GM19372 (cell line): ENCODE measurements around the gene PIGB.
A peak's percentile ranks its signal among the peaks of the same experiment; 100 is the strongest.
"Not testable (repeated sequence)": the region's sequence is repeated elsewhere in the genome, so short reads cannot be mapped to it uniquely, and the experiment has no call there.

Source experiments
- ATAC-seq: cut with Tn5 transposase; IDR thresholded peaks from one replicate; pipeline ENCODE4 v1.9.1; 2021; ENCODE audit warnings: mild to moderate bottlenecking, low read depth, moderate library complexity; ENCODE audit not compliant: unreplicated experiment

Gene PIGB

DNA sequence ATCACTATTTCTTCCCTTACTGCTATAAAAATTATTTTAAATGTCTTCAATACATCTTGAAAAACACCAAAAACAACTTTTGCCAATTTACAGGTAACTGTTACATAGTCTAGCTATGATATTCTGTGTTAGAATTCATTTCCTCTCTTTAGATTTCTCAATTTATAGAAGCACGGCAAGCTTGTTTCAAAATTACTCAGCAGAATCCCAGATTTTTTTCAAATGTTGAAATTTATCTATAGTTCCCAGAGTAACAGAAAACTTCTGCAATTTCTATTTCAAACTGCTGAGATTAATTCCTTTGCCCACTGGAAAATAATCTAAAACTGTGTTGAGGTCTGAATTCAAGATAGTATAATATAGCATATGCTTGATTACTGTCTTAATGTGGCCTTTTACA lies 48.0 kb downstream of the PIGB start:
- no peak for ATAC-seq

DNA sequence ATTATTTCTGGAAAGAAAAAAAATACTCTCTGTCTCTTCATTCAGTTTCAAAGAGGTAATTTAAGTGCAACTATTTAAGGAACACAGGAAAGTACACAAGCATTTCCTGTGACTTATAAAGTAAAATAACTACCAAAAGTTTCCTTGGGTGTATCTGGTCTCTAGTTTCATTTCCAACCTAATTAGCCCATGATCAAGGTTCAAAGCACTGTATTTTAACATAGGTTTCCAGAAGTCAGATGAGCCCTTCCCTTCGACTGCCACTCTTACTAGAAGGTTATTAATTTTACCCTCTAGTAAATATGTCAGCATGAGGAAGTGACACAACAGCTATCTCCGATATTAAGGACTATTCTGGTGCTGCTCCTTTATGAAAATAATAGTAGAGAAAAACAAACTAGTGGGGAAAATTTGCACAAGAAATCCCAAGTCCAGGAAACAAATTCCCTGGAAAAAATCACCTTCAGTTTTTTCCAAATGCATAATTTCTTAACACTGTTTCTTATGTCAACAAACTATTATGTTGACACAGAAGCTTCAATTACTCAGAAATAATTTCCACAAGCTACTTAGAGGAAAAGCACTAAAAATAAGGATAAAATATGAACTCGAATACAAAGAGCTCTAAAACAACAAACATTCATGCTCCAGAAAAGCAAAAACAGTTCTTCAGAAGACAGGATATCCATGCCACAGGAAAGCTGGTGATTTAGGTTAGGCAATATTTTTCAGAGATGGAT lies 53.8 kb downstream of the PIGB start:
- peak; percentile 69 for ATAC-seq

DNA sequence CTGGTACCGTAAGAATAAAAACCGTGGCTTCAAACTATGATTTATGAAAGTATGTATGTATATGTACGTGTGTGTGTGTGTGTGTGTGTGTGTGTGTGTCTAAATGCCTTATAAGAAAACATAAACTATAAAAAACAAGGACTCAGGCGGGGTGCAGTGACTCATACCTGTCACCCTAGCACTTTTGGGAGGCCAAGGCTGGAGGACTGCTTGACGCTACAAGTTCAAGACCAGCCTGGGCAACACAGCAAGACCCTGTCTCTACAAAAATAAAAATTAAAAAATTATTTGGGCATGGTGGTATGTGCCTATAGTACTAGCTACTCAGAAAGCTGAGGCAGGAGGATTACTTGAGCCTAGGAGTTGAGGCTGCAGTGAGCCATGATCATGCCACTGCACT lies 60.1 kb downstream of the PIGB start:
- ATAC-seq: no peak

DNA sequence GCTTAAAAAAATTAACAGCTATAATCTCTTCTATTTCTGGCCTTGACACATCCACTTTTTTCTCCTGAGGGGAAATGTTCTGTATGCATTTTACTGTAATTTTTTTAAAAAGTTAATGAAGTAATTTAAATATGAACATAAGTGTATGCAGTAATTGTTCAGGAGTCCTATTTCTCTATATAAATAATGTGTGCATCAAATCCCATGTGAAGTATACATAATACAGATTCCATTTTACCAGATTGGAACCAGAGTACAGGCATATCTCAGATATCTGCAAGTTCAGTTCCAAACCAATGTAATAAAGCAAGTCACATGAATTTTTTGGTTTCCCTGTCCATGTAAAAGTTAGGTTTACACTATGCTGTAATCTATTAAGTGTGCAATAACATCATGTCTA lies 62.6 kb downstream of the PIGB start:
- ATAC-seq: no peak

DNA sequence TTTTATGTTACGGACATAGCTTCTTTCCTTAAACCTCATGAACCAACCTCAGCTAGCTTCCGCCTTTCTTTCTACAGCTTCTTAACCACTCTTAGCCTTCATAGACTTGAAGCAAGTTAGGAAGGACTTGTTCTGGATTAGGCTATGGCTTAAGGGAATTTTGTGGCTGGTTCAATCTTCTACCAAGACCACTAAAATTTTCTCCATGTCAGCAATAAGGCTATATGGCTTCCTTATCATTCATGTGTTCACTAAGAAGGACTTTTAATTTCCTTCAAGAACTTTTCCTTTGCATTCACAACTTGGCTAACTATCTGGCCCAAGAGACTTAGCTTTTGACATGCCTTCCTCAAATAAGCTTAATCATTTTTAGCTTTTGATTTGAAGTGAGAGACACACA lies 64.7 kb downstream of the PIGB start:
- no peak for ATAC-seq

DNA sequence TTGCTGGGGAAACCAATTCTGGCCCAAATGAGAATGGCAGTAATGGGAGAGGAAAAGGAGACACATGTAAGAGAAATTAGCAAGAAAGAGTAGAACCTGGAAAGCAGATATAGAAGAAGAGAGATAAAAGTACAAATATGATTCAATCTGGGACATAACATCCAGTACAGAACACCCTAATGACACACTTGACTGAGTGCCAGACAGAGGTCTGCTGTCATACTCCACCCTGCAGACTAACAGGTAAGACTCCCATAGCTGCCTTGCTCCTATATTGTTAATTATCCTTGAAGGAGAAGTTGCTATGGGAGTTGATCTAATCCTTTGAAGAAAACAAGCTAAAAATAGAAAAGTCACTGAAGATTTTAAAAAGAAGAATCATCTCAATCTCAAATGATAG lies 68.0 kb downstream of the PIGB start:
- ATAC-seq: no peak

DNA sequence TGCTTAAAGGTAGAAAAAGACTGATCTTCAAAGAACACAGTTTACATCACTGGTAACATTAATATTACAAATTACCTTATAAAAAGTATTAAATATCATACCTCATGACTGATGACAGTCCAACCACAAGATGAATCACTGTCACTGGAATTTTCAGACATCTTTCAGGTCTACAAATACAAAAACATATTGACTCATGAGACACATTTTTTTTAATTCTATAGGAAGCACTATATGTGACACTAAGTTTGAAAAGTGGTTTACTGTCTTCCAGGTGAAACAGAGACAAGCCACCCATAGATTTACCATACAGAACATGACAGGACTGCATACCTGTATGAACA lies 70.2 kb downstream of the PIGB start:
- no peak for ATAC-seq

DNA sequence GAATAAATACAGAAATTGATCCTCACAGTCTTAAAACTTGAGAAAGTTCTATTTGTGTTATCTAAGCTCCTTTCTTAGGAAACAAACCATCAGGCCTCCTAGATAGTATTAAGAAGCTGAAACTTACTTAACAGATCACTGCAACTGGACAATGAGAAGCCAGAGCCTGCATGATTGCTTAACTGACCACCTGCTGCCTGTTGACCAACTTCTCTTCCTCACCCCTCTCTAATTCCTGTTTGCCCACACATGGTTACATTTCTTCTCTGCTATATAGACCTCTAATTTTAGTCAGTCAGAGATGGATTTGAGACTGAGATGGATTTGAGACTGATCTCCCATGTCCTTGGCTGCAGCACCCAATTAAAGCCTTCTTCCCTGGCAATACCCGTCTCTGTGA lies 75.7 kb downstream of the PIGB start:
- ATAC-seq: no peak

DNA sequence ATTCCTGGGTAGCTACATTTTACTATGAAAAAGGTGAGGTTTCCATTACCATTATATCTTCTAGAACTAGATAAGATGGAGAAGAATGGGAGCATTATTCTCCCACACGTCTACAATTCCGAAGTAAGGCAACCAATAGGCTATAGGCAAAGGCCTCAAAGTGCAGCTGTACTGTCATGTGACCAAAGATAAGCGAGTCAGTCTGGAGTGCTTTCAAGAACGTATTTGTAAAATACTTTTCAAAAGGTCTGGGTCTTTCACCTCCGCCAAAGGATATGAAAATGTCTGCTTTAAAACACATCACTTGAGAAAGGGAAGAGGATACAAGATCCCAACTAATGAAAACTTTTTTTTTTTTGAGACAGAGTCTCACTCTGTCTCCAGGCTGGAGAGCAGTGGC lies 79.2 kb downstream of the PIGB start:
- no peak for ATAC-seq

DNA sequence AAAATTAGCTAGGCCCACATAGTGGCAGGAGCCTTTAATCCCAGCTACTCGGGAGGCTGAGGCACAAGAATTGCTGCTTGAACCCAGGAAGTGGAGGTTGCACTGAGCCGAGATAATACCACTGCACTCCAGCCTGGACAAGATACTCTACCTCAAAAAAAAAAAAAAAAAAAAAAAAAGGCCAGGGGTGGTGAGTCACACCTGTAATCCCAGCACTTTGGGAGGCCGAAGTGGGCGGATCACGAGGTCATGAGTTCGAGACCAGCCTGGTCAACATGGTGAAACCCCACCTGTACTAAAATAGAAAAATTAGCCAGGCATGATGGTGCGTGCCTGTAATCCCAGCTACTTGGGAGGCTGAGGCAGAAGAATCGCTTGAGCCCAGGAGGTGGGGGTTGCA lies 81.0 kb downstream of the PIGB start:
- ATAC-seq: not testable (repeated sequence)

DNA sequence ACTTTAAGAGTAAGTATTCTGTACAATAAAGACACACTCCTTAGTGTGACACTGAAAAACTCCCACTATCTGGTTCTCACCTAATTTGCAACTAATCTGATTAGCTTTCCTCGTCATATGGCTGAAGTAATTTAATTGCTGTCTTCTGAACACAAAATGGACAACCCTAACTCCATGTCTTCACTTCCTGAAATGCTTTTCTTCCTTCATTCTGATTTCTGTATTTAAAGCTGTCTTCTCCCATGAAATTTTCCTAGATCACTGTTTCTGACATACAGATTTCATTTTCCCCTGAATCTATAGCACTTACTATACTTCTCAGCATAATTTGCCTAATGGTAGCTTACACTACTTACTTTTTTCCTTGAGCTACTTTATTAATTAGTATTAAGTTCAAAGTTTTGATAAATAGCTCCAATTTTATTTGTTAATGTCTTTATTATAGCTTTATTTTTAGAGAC lies 82.8 kb downstream of the PIGB start:
- no peak for ATAC-seq

DNA sequence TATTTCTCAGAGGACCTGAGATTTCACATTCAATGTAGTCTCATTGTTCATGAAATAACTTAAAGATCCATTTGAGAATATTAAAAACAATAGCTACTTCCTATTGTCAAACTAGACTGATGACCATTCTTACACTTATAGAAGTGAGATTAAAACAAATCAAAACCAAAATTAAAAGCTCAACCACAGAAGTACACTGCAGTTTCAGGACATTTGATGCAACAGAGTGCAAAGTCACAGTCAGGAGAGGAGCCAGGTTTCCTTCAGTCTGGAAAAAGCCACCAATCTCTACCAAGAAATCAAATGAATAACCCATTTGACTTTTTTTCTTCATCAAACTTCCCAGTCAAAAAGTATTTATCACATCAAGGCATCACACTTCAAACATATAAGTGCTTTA lies 83.7 kb downstream of the PIGB start:
- ATAC-seq: no peak

DNA sequence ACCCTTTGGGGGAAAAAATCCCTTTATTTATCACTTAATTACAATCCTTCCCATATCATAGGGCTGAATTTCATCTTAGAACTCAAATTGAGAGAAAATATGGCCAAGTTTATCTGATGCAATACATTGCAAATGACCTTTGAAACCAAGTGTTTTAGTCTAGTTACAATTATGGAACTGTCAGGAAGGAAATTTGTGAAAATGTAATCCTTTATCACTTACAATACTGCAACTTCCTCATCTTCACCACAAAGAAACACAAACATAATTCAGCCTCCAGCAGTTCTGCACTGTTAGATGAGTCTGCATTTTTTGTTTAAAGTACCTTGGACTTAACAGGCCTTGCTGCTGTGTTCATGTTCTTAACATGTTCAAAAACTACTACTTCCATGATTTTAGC lies 84.5 kb downstream of the PIGB start:
- ATAC-seq: no peak
